HepG2 (cell line): ENCODE data around the gene ATRNL1. TPM values are rescaled to one million over a fixed set of nuclear protein-coding genes. Genes with fewer than 3 reads are reported as not detected.

Source experiments
- ATAC-seq: fragments of 200-7000 bp; cut with Tn5 transposase; 3 replicates; pipeline ENCODE4 v1.9.1; 2020; ENCODE audit warnings: mild to moderate bottlenecking, moderate library complexity
- BruUV-seq: library from RNA; stranded (reverse); fragments of 400-500 nt; replicated peaks from 2 replicates; lab custom pipeline; 2021; lab: Mats Ljungman, UMichigan
- CTCF ChIA-PET: fragments of 300-600 bp; formaldehyde crosslinking; extraction: SDS; loops from one replicate; lab custom pipeline; 2021; ENCODE audit warnings: low total read pairs, inconsistent platforms, low intra/inter-chr PET ratio; lab: Yijun Ruan, JAX
- POLR2A ChIA-PET: fragments of 350-600 bp; sonication (Branson Sonifier 250); formaldehyde crosslinking; loops from one replicate; lab custom pipeline; 2020; ENCODE audit warnings: antibody characterized with exemption, inconsistent platforms; lab: Yijun Ruan, JAX
- DNase-seq: peaks from one replicate; pipeline ENCODE4 v3.0.0-alpha.2; 2015; ENCODE audit warnings: low spot score
- FAIRE-seq: peaks from 3 replicates; lab custom pipeline; 2011; peaks lifted over from hg19 to GRCh38; lab: Jason Lieb, UNC
- H2AFZ ChIP-seq: one replicate; pipeline ENCODE4 v1.6.1; 2011; ENCODE audit warnings: low read length, inconsistent platforms
- H3K27ac ChIP-seq: fragments of 300-600 bp; 3 replicates; pipeline ENCODE4 v1.8.0; 2011; ENCODE audit warnings: mixed run types, mild to moderate bottlenecking, mixed read lengths, low read length, inconsistent platforms; ENCODE audit not compliant: insufficient read depth; ENCODE audit errors: extremely low read length
- H3K27me3 ChIP-seq, 2 experiments: fragments of 200-600 bp in 1 of 2; 2 replicates in 1 of 2; 3 replicates in 1 of 2; pipeline versions ENCODE4 v1.6.0 to v1.8.0; 2011; ENCODE audit warnings: low read length in 2 of 2, mild to moderate bottlenecking in 2 of 2, moderate library complexity in 2 of 2, inconsistent platforms in 1 of 2; ENCODE audit not compliant: insufficient read depth in 2 of 2, control insufficient read depth in 1 of 2
- H3K36me3 ChIP-seq, 2 experiments: fragments of 200-600 bp in 1 of 2; replicated peaks in 1 of 2; 2 replicates in 1 of 2; 3 replicates in 1 of 2; pipeline versions ENCODE4 v1.5.1 to v1.8.0; 2011; ENCODE audit warnings: low read length in 2 of 2, inconsistent platforms in 1 of 2; ENCODE audit not compliant: insufficient read depth in 2 of 2, control insufficient read depth in 1 of 2
- H3K4me1 ChIP-seq: 2 replicates; pipeline ENCODE4 v1.5.1; 2012; ENCODE audit warnings: low read length, inconsistent platforms; ENCODE audit not compliant: insufficient read depth
- H3K4me2 ChIP-seq: 2 replicates; pipeline ENCODE4 v1.6.0; 2011; ENCODE audit warnings: low read depth, low read length, inconsistent platforms
- H3K4me3 ChIP-seq, 3 experiments: fragments of 200-600 bp in 1 of 3; sonication (generic), shearing (Covaris generic) in 1 of 3; replicated peaks in 1 of 3; 2 replicates each; pipeline ENCODE4 v1.5.1; 2011 to 2016; ENCODE audit warnings: low read length in 3 of 3, inconsistent platforms in 2 of 3, low read depth in 2 of 3, mild to moderate bottlenecking in 2 of 3, control low read depth in 1 of 3, mixed read lengths in 1 of 3; ENCODE audit not compliant: insufficient read depth in 1 of 3
- H3K79me2 ChIP-seq: one replicate; pipeline ENCODE4 v1.6.1; 2011; ENCODE audit warnings: low read length, inconsistent platforms; ENCODE audit not compliant: insufficient read depth
- H3K9ac ChIP-seq: 2 replicates; pipeline ENCODE4 v1.6.0; 2011; ENCODE audit warnings: mild to moderate bottlenecking, low read depth, low read length, inconsistent platforms; ENCODE audit not compliant: insufficient read depth
- H3K9me3 ChIP-seq: 2 replicates; pipeline ENCODE4 v1.5.1; 2012; ENCODE audit warnings: mild to moderate bottlenecking, low read length
- H4K20me1 ChIP-seq: 2 replicates; pipeline ENCODE4 v1.6.0; 2011; ENCODE audit warnings: inconsistent platforms, mild to moderate bottlenecking, low read length, moderate library complexity; ENCODE audit not compliant: insufficient read depth
- HHEX ChIP-seq: IDR thresholded peaks from 2 replicates; pipeline ENCODE4 v1.6.1; 2016; ENCODE audit warnings: control low read depth
- MAF1 ChIP-seq: sonication (generic); formaldehyde crosslinking; IDR thresholded peaks from 2 replicates; pipeline ENCODE4 v1.5.0; 2020; ENCODE audit warnings: missing genetic modification reagents, borderline replicate concordance
- MED8 ChIP-seq: sonication (generic); formaldehyde crosslinking; IDR thresholded peaks from 2 replicates; pipeline ENCODE4 v1.8.1; 2023; ENCODE audit warnings: mild to moderate bottlenecking, missing genetic modification reagents; ENCODE audit not compliant: insufficient replicate concordance
- NFE2 ChIP-seq: sonication (generic); formaldehyde crosslinking; IDR thresholded peaks from 2 replicates; pipeline ENCODE4 v1.4.0; 2020; ENCODE audit warnings: missing genetic modification reagents
- PHF20 ChIP-seq: sonication (generic); formaldehyde crosslinking; IDR thresholded peaks from 2 replicates; pipeline ENCODE4 v1.5.0; 2020; ENCODE audit warnings: mild to moderate bottlenecking, missing genetic modification reagents
- SMAD9 ChIP-seq: sonication (generic); formaldehyde crosslinking; IDR thresholded peaks from 2 replicates; pipeline ENCODE4 v1.5.1; 2020; ENCODE audit warnings: mild to moderate bottlenecking, missing genetic modification reagents
- TCF12 ChIP-seq, 2 experiments: fragments of 450-650 bp in 1 of 2; sonication (generic) in 1 of 2; formaldehyde crosslinking in 1 of 2; IDR thresholded peaks; 2 replicates each; pipeline versions ENCODE4 v1.6.1 to v1.8.0; 2017 to 2022; ENCODE audit warnings: antibody characterized with exemption in 1 of 2, mild to moderate bottlenecking in 1 of 2, missing genetic modification reagents in 1 of 2, moderate library complexity in 1 of 2
- ZNF30 ChIP-seq: sonication (generic); formaldehyde crosslinking; IDR thresholded peaks from 2 replicates; pipeline ENCODE4 v1.5.0; 2020; ENCODE audit warnings: mild to moderate bottlenecking, missing genetic modification reagents
- ZNF367 ChIP-seq: sonication (generic); formaldehyde crosslinking; IDR thresholded peaks from 2 replicates; pipeline ENCODE4 v1.4.0; 2020; ENCODE audit warnings: missing genetic modification reagents, borderline replicate concordance
- WGBS: methylation state at CpG from one replicate; pipeline ENCODE4 v1.1.6; 2017; ENCODE audit warnings: low lambda C conversion rate; 5-methylcytosine and 5-hydroxymethylcytosine counted together
- in situ Hi-C: cut with HindIII; loops from 2 replicates; pipeline ENCODE4 v1.10.0; 2017; ENCODE audit warnings: low pct_unique_long_range_greater_than_20kb; ENCODE audit not compliant: extremely low pct_ligation_motif_present
- intact Hi-C: fragments of 100-400 bp; cut with micrococcal nuclease; formaldehyde crosslinking; loops from one replicate; pipeline ENCODE4 v1.10.0; 2022; ENCODE audit not compliant: unreplicated experiment
- polyA plus RNA-seq, 8 experiments: library from polyadenylated mRNA; depleted of rRNA in 3 of 8; stranded (reverse) in 7 of 8; unstranded in 1 of 8; fragments of >200 nt; fragmentation: Illumina TruSeq in 4 of 8; extraction: Trizol in 4 of 8; gene quantifications; 2 replicates each; pipeline versions ENCODE4 v1.2.1 to v1.2.3, GENCODE V29; 2011 to 2016; ENCODE audit warnings: low read depth in 4 of 8, missing spikeins in 1 of 8, mixed read lengths in 1 of 8; ENCODE audit not compliant: insufficient read depth in 1 of 8
- total RNA-seq, 5 experiments: library from RNA; depleted of rRNA; stranded (reverse); fragments of >200 nt; fragmentation: Illumina TruSeq; extraction: Trizol; gene quantifications; 2 replicates each; pipeline ENCODE4 v1.2.3, GENCODE V29; 2016; ENCODE audit warnings: low read depth in 1 of 5
- TF ChIP-seq, protein P1 (sequence below): sonication (generic); formaldehyde crosslinking; IDR thresholded peaks from 2 replicates; pipeline ENCODE4 v1.4.0; 2020; ENCODE audit warnings: mild to moderate bottlenecking, low read depth, missing genetic modification reagents
- TF ChIP-seq, protein P2 (sequence below): sonication (generic); formaldehyde crosslinking; IDR thresholded peaks from 2 replicates; pipeline ENCODE4 v1.4.0; 2020; ENCODE audit warnings: missing genetic modification reagents
- TF ChIP-seq, protein P3 (sequence below): sonication (generic); formaldehyde crosslinking; IDR thresholded peaks from 2 replicates; pipeline ENCODE4 v1.8.0; 2022; ENCODE audit warnings: mild to moderate bottlenecking, missing genetic modification reagents

The ATRNL1 gene
- total and polyA plus RNA-seq, 2 of the 13 experiments (the other 11 are each of a cell fraction or from before 2014, with no cell fraction given): 0.04 TPM; not detected in 1

DNA sequence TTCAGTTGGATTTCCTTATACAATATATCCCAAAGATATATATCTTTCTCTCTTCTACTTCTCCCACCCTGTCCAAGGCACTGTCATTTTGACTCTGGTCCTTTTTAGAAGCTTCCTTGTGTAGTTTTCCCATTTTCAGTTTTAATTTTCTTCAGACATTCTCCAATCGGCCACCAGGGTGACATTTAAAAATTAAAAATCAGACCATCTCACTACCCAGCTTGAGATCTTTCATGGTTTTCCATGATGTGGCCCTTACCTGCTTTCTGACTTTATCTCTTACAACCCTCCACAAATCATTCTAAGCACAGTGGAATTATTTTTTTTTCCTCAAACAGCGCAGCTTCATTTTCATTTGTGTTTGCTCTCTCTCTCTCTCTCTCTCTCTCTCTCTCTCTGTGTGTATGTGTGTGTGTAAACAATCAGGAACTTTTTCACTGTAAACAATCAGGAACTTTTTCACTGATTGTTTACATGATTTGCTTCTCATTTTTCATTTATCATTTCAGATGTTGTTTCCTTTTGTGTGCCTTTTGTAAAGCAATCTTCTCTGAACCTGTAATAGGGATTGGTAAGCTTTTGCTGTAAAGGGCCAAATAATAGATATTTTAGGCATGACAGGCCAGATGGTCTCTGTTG, 348.9 kb downstream of the ATRNL1 start:
- WGBS: 16% methylated on average over 2 of the region's 2 CpGs
- ATAC-seq (no peak), DNase-seq (no peak), FAIRE-seq (no peak)
- in situ Hi-C loops: no loop called here
- no peak overlapping the region for H3K9ac ChIP-seq
- H3K36me3 ChIP-seq: no peaks in the 10 kb centered on the region
- no peaks in the 10 kb centered on the region for H3K4me1 ChIP-seq
- no TSS peak for BruUV-seq
- ChIA-PET CTCF (no interaction called here), POLR2A (no interaction called here)
- H4K20me1 ChIP-seq: no peaks in the 10 kb centered on the region
- intact Hi-C loops: no loop called here
- no peak overlapping the region for H3K27ac ChIP-seq
- H3K4me3 ChIP-seq: no peak overlapping the region
- no peak overlapping the region for H2AFZ ChIP-seq
- no peaks in the 10 kb centered on the region for H3K27me3 ChIP-seq
- no peaks in the 10 kb centered on the region for H3K79me2 ChIP-seq
- no peak overlapping the region for H3K4me2 ChIP-seq
- TF ChIP-seq NFE2 (CRISPR knock-in tag): no peak
- TF ChIP-seq, protein P1, sequence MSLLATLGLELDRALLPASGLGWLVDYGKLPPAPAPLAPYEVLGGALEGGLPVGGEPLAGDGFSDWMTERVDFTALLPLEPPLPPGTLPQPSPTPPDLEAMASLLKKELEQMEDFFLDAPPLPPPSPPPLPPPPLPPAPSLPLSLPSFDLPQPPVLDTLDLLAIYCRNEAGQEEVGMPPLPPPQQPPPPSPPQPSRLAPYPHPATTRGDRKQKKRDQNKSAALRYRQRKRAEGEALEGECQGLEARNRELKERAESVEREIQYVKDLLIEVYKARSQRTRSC: no peak
- H3K9me3 ChIP-seq: no peaks in the 10 kb centered on the region

DNA sequence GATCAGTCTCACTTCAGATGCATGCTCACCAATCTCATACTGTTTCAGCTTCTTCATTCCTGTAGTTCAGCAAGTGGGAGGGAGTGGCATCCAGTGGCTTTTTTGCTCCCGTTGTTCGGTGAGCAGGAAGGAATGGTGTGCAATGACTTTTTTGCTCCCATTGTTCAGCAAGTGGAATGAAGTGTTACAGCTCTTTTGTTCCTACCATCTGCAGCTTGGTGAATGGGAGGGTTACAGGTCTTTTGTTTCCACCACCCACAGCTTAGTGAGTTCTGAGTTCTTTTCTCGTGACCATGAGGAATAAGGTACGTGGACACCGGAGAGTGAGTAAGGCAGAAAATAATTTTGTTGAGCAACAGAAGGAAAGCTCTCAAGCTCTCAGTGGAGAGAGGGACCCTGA, 363.6 kb downstream of the ATRNL1 start:
- FAIRE-seq (no peak), DNase-seq (no peak), ATAC-seq (no peak)
- no peak overlapping the region for H2AFZ ChIP-seq
- in situ Hi-C loops (no loop called here), intact Hi-C loops (no loop called here)
- 5% methylated on average over 5 of the region's 5 CpGs for WGBS
- no peaks in the 10 kb centered on the region; a peak in 1 of 5 replicates for H3K27me3 ChIP-seq
- H3K36me3 ChIP-seq: no peaks in the 10 kb centered on the region
- no peak overlapping the region for H3K27ac ChIP-seq
- H3K9ac ChIP-seq: no peak overlapping the region
- no peaks in the 10 kb centered on the region for H3K4me1 ChIP-seq
- no peaks in the 10 kb centered on the region for H3K79me2 ChIP-seq
- H4K20me1 ChIP-seq: no peaks in the 10 kb centered on the region
- H3K4me2 ChIP-seq: no peak overlapping the region
- BruUV-seq: no TSS peak
- no peak overlapping the region for H3K4me3 ChIP-seq
- CTCF ChIA-PET: no interaction called here
- POLR2A ChIA-PET: no interaction called here
- H3K9me3 ChIP-seq: no peaks in the 10 kb centered on the region; the same call in 1 of the 2 replicates
- TF ChIP-seq ZNF30 (CRISPR knock-in tag): no peak
- TF ChIP-seq SMAD9: no peak
- no peak for TF ChIP-seq PHF20 (CRISPR knock-in tag)
- TF ChIP-seq MED8 (CRISPR knock-in tag): no peak
- TF ChIP-seq MAF1 (CRISPR knock-in tag): no peak
- TF ChIP-seq, protein P2, sequence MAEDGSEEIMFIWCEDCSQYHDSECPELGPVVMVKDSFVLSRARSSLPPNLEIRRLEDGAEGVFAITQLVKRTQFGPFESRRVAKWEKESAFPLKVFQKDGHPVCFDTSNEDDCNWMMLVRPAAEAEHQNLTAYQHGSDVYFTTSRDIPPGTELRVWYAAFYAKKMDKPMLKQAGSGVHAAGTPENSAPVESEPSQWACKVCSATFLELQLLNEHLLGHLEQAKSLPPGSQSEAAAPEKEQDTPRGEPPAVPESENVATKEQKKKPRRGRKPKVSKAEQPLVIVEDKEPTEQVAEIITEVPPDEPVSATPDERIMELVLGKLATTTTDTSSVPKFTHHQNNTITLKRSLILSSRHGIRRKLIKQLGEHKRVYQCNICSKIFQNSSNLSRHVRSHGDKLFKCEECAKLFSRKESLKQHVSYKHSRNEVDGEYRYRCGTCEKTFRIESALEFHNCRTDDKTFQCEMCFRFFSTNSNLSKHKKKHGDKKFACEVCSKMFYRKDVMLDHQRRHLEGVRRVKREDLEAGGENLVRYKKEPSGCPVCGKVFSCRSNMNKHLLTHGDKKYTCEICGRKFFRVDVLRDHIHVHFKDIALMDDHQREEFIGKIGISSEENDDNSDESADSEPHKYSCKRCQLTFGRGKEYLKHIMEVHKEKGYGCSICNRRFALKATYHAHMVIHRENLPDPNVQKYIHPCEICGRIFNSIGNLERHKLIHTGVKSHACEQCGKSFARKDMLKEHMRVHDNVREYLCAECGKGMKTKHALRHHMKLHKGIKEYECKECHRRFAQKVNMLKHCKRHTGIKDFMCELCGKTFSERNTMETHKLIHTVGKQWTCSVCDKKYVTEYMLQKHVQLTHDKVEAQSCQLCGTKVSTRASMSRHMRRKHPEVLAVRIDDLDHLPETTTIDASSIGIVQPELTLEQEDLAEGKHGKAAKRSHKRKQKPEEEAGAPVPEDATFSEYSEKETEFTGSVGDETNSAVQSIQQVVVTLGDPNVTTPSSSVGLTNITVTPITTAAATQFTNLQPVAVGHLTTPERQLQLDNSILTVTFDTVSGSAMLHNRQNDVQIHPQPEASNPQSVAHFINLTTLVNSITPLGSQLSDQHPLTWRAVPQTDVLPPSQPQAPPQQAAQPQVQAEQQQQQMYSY (CRISPR knock-in tag): no peak
- no peak for TF ChIP-seq HHEX (CRISPR knock-in tag)
- TF ChIP-seq, protein P3, sequence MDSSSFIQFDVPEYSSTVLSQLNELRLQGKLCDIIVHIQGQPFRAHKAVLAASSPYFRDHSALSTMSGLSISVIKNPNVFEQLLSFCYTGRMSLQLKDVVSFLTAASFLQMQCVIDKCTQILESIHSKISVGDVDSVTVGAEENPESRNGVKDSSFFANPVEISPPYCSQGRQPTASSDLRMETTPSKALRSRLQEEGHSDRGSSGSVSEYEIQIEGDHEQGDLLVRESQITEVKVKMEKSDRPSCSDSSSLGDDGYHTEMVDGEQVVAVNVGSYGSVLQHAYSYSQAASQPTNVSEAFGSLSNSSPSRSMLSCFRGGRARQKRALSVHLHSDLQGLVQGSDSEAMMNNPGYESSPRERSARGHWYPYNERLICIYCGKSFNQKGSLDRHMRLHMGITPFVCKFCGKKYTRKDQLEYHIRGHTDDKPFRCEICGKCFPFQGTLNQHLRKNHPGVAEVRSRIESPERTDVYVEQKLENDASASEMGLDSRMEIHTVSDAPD (CRISPR knock-in tag): no peak
- no peak for TF ChIP-seq TCF12 (IDR thresholded peaks at IDR 0.05)
- no peak for TF ChIP-seq TCF12 (CRISPR knock-in tag; IDR thresholded peaks at IDR 0.05)
- no peak for TF ChIP-seq ZNF367 (CRISPR knock-in tag)
